Upper lobe of left lung (tissue), 6 donors: ENCODE data around the gene TMF1. TPM values are rescaled to one million over a fixed set of nuclear protein-coding genes. Genes with fewer than 3 reads are reported as not detected.

ENCODE experiments used
- ATAC-seq, 2 donors: fragments of 200-7000 bp; cut with Tn5 transposase; one replicate each; pipeline ENCODE4 v1.9.1; 2022; ENCODE audit warnings: mild to moderate bottlenecking in 2 of 2, moderate library complexity in 2 of 2; ENCODE audit not compliant: low FRiP score in 2 of 2
- DNase-seq, 2 donors: peaks; one replicate each; pipeline ENCODE4 v3.0.0-alpha.2; 2019 to 2020
- H3K27ac ChIP-seq, 4 donors: fragments of 200-600 bp; sonication (generic); one replicate each; pipeline ENCODE4 v1.5.1; 2016 to 2019
- H3K27me3 ChIP-seq, 4 donors: fragments of 200-600 bp; sonication (generic); one replicate each; pipeline ENCODE4 v1.5.1; 2017 to 2019
- H3K36me3 ChIP-seq, 4 donors: fragments of 200-600 bp; sonication (generic); one replicate each; pipeline ENCODE4 v1.5.1; 2016 to 2019
- H3K4me1 ChIP-seq, 4 donors: fragments of 200-600 bp; sonication (generic); one replicate each; pipeline ENCODE4 v1.5.1; 2018 to 2019
- H3K4me3 ChIP-seq, 4 donors: fragments of 200-600 bp; sonication (generic); one replicate each; pipeline ENCODE4 v1.5.1; 2017 to 2019; ENCODE audit warnings: mild to moderate bottlenecking in 2 of 4, moderate library complexity in 1 of 4
- H3K9me3 ChIP-seq, 4 donors: fragments of 200-600 bp; sonication (generic); one replicate each; pipeline ENCODE4 v1.5.1; 2018 to 2019
- EP300 ChIP-seq, 4 donors: sonication (generic); formaldehyde crosslinking; IDR thresholded peaks; one replicate each; pipeline ENCODE4 v1.5.1; 2017; ENCODE audit warnings: antibody characterized with exemption in 4 of 4, control low read depth in 2 of 4
- POLR2A ChIP-seq, 4 donors: fragments of 450-650 bp; IDR thresholded peaks; one replicate each; pipeline ENCODE4 v1.5.1; 2016 to 2017; ENCODE audit warnings: antibody characterized with exemption in 4 of 4, mild to moderate bottlenecking in 2 of 4
- POLR2AphosphoS5 ChIP-seq, 2 donors: sonication (generic); formaldehyde crosslinking; IDR thresholded peaks; one replicate each; pipeline ENCODE4 v1.5.1; 2017; ENCODE audit warnings: antibody characterized with exemption in 2 of 2
- WGBS, 2 donors: methylation state at CpG; one replicate each; pipeline ENCODE4 v1.1.5; 2017 to 2018; 5-methylcytosine and 5-hydroxymethylcytosine counted together
- total RNA-seq, 6 donors: library from RNA; depleted of rRNA in 4 of 6; stranded (reverse); fragments of >200 nt in 4 of 6; gene quantifications; one replicate each; pipeline versions ENCODE4 v1.1.0 to v1.2.1, GENCODE V29; 2016 to 2021
- TF ChIP-seq, protein P1 (sequence below), 6 experiments: fragments of 450-650 bp in 4 of 6; fragments of 200-600 bp in 2 of 6; sonication (generic) in 2 of 6; IDR thresholded peaks; one replicate each; pipeline ENCODE4 v1.5.1; 2016 to 2019; ENCODE audit warnings: antibody characterized with exemption in 6 of 6
- donor health status: DM: no; HTN: no; CAD: no; lungs with moderate emphysema.
- donor health status: DM: no; HTN: yes; CAD: no; lungs with severe emphysema.

The TMF1 gene
- total RNA-seq, 6 donors from 2014 or later = 30.2 to 212 (median 53.0) TPM

DNA sequence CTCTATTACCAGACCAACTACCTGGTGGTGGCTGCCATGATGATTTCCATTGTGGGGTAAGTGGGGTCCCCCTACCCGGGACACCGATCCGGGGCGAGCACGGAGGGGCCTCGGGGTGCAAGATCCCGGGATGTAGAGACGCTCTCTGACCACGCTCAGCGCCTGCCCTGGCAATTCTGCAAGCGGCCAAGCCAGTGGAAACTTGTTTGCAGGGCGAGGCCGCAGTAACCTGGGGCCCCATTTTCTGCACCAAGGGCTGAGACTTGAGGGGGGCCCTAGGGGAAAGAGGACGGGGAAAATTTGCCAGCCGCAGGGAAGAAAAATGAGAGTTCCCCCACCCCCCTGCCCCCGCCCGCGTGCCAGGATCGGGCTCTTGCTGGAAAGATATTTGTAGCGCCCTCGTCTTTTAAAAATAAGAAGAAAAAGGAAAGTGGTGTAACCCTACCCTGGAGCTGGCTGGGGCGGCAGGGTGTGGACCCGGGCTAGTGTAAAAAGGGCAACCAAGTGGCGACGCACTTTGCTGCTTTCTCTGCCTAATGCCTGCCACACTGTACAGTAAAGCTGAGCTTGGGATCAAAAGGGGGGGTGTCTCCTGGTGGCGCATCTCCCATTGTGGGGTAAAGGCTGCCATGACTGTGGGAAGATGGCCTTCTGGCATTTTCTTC lies 33.2 kb upstream of the TMF1 start:
- peaks cover 65 to 80% (median 72%) of the 10 kb centered on the region in 4 donors for H3K4me1 ChIP-seq
- no peaks in the 10 kb centered on the region for H3K36me3 ChIP-seq
- DNase-seq (peak; percentile 29 to 74), ATAC-seq (peak; percentile 48 to 63)
- peak overlapping the region; percentile 93 to 96 (median 94) for H3K27ac ChIP-seq
- H3K4me3 ChIP-seq = peak overlapping the region; percentile 56 to 91 (median 88)
- no peak for TF ChIP-seq EP300 (IDR thresholded peaks at IDR 0.05)
- TF ChIP-seq, protein P1, sequence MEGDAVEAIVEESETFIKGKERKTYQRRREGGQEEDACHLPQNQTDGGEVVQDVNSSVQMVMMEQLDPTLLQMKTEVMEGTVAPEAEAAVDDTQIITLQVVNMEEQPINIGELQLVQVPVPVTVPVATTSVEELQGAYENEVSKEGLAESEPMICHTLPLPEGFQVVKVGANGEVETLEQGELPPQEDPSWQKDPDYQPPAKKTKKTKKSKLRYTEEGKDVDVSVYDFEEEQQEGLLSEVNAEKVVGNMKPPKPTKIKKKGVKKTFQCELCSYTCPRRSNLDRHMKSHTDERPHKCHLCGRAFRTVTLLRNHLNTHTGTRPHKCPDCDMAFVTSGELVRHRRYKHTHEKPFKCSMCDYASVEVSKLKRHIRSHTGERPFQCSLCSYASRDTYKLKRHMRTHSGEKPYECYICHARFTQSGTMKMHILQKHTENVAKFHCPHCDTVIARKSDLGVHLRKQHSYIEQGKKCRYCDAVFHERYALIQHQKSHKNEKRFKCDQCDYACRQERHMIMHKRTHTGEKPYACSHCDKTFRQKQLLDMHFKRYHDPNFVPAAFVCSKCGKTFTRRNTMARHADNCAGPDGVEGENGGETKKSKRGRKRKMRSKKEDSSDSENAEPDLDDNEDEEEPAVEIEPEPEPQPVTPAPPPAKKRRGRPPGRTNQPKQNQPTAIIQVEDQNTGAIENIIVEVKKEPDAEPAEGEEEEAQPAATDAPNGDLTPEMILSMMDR (IDR thresholded peaks at IDR 0.05) = no peak
- TF ChIP-seq POLR2AphosphoS5 (IDR thresholded peaks at IDR 0.05) = no peak
- TF ChIP-seq POLR2A (IDR thresholded peaks at IDR 0.05) = no peak
- no peaks in the 10 kb centered on the region for H3K27me3 ChIP-seq
- 0 to 1% methylated on average over 15 to 24 of the region's 26 CpGs for WGBS, 2 donors
- H3K9me3 ChIP-seq = no peaks in the 10 kb centered on the region

DNA sequence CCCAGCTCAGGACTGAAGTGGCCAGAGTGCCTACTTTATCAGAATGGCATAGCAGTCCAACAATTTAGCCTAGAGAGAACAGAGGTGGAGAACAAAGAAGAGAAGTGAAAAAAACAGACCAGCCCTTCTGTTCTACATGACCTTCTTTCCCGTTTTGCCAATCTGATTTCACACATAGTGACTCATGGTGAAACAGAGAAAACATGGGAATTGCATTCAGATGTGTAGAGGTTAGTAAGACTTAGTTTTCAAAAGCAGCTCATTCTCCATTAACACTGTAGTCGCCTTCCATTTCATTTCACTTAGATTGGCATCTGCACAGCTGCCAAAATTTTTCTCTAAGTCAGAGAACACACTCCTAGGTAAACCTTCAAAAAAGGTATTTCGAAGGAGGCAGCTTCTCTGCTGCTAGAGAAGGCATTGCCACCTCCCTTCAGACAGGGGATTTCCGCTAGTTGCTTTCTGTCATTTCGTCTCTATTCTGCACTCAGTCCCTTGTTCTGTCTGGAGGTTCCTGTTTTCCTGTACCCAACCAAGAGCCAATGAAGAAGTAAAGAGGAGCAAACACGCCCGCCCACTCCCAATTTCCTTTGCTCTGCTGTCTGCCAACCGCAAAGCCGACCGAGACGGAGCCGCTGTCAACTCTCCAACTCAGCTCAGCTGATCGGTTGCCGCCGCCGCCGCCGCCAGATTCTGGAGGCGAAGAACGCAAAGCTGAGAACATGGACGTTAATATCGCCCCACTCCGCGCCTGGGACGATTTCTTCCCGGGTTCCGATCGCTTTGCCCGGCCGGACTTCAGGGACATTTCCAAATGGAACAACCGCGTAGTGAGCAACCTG lies 32.4 kb upstream of the TMF1 start, which contains the start of gene ARL6IP5:
TSS of gene ARL6IP5 (plus strand) at position 612 of the 842 bp plus-strand sequence. CDS start at position 723, 111 bp downstream.
- Histone ChIP-seq H3K4me3 (peak within 1 kb of the TSS; percentile 56 to 91 (median 88)), H3K4me1 (peaks cover 58 to 74% (median 65%) of the 10 kb centered on the region in 4 donors), H3K9me3 (no peaks in the 10 kb centered on the region), H3K36me3 (no peaks in the 10 kb centered on the region), H3K27me3 (no peaks in the 10 kb centered on the region), H3K27ac (peak within 1 kb of the TSS; percentile 93 to 96 (median 94))
- DNase-seq (peak; percentile 97 to 98), ATAC-seq (peak; percentile 89 to 92)
- 0 to 5% methylated on average over 7 to 32 of the region's 32 CpGs for WGBS, 2 donors
- TF ChIP-seq, protein P1 (IDR thresholded peaks at IDR 0.05) = no peak
- TF ChIP-seq POLR2AphosphoS5 (IDR thresholded peaks at IDR 0.05) (peak; percentile 47 to 88), POLR2A (IDR thresholded peaks at IDR 0.05) (peak in 2 of 4 donors; percentile 51 to 82), EP300 (IDR thresholded peaks at IDR 0.05) (peak in 1 of 4 donors; percentile 45)

DNA sequence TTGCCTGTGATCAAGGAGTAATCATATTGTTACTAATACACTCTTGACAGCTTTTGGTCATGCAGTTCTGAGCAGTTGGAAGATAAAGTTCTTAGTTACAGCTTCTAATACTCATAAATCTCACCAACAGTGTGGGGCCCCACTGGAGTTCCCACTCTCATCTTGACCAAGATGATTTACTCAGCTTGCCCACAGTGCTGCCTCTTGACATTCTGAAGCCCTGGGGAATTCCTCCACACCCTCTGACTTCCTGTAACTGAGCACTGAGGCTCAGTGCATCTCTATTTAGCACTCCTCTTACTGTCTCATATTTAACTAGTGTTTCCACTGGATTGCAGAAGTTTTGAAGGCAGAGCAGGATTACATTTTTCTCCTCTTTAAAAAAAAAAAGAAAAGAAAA lies 30.7 kb upstream of the TMF1 start:
- ATAC-seq (no peak), DNase-seq (peak in 1 of 2 donors; percentile 84)
- Histone ChIP-seq H3K27me3 (no peaks in the 10 kb centered on the region), H3K9me3 (no peaks in the 10 kb centered on the region), H3K27ac (peak overlapping the region; percentile 61 to 96 (median 93)), H3K4me1 (peaks cover 54 to 74% (median 63%) of the 10 kb centered on the region in 4 donors), H3K36me3 (no peaks in the 10 kb centered on the region), H3K4me3 (no peak overlapping the region)
- TF ChIP-seq POLR2AphosphoS5 (IDR thresholded peaks at IDR 0.05) = peak; percentile 45
- TF ChIP-seq POLR2A (IDR thresholded peaks at IDR 0.05) = peak in 1 of 4 donors; percentile 29
- TF ChIP-seq, protein P1 (IDR thresholded peaks at IDR 0.05) = no peak
- TF ChIP-seq EP300 (IDR thresholded peaks at IDR 0.05) = peak in 1 of 4 donors; percentile 27

DNA sequence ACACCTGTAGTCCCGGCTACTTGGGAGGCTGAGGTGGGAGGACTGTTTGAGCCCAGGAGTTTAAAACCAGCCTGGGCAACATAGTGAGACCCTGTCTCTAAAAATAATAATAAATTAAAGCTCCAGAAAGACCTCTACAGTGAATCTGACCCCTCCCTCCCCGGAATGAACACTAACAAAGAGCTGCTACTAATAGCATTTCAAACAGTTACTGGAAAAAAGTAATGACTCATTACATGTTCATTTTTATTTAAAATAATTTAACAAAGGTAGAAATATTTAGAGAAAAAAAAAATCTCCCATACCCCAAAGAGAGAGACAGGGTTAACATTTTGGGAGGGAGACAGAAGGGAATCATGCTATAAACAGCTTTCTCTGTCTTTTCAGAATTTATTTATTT lies 30.2 kb upstream of the TMF1 start:
- no peak for DNase-seq
- no peak for TF ChIP-seq POLR2AphosphoS5 (IDR thresholded peaks at IDR 0.05)
- TF ChIP-seq, protein P1 (IDR thresholded peaks at IDR 0.05) = no peak
- TF ChIP-seq POLR2A (IDR thresholded peaks at IDR 0.05) = no peak
- TF ChIP-seq EP300 (IDR thresholded peaks at IDR 0.05) = no peak
- H3K4me1 ChIP-seq = peaks cover 50 to 72% (median 62%) of the 10 kb centered on the region in 4 donors
- peak overlapping the region; percentile 61 to 96 (median 93) for H3K27ac ChIP-seq
- H3K9me3 ChIP-seq = no peaks in the 10 kb centered on the region
- no peaks in the 10 kb centered on the region for H3K27me3 ChIP-seq
- 39 to 66% methylated on average over 2 of the region's 2 CpGs for WGBS, 2 donors
- no peak overlapping the region for H3K4me3 ChIP-seq
- no peaks in the 10 kb centered on the region for H3K36me3 ChIP-seq
- ATAC-seq = no peak
